Fibroblast of lung (primary cell): Measurements from ENCODE around the gene AOAH.

ENCODE experiments used
- CTCF ChIP-seq, 2 donors: IDR thresholded peaks in 1 of 2; conservative IDR thresholded peaks in 1 of 2; 1 replicate in 1 of 2; 2 replicates in 1 of 2; pipeline ENCODE4 v1.5.1; 2011 to 2012; ENCODE audit warnings: low read length in 2 of 2, control low read depth in 1 of 2, inconsistent platforms in 1 of 2, low read depth in 1 of 2, mild to moderate bottlenecking in 1 of 2
- EZH2 ChIP-seq: IDR thresholded peaks from 2 replicates; pipeline ENCODE4 v1.5.1; 2012; ENCODE audit warnings: low read length, control low read depth, mild to moderate bottlenecking; ENCODE audit errors: missing control alignments

DNA sequence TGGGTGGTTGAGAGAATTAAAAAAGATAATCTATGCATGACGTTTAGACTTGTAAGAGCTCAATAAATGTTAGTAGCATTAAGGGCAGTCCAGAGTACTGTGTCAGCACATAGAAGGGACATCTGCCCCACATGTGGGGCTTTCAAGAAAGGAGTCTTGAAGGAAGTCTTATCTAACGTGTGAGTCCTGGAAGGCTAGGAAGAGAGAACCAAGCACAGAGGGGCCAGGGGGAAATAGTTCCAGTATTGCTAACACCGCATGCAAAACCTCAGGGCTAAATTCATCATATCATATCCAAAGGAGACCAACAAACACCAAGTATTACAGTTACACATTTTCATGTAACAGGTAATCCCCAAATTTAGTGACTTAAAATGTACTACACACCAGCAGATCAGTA lies 122.7 kb downstream of the AOAH start:
- no peak for TF ChIP-seq CTCF (conservative IDR thresholded peaks at IDR 0.05 in 1 of 2, IDR thresholded peaks at IDR 0.05 in 1 of 2; ENCODE audit: low read depth in 1 of 2, low read length in 2 of 2)
- TF ChIP-seq EZH2: no peak
